ENCODE results near the gene COL18A1.

- no peak for TF ChIP-seq POLR2A (IDR thresholded peaks at IDR 0.05)
- TF ChIP-seq CTCF (IDR thresholded peaks at IDR 0.05 in 8 of 11, conservative IDR thresholded peaks at IDR 0.05 in 3 of 11), result no peak
- TF ChIP-seq POLR2AphosphoS5 (IDR thresholded peaks at IDR 0.05), result no peak
These were observed 147.9 kb downstream of the COL18A1 start for GRCh38 chr21:45552696-45553391.

Measured in spleen (tissue), 7 donors.